ENCODE results near the gene CEBPG.

DNA sequence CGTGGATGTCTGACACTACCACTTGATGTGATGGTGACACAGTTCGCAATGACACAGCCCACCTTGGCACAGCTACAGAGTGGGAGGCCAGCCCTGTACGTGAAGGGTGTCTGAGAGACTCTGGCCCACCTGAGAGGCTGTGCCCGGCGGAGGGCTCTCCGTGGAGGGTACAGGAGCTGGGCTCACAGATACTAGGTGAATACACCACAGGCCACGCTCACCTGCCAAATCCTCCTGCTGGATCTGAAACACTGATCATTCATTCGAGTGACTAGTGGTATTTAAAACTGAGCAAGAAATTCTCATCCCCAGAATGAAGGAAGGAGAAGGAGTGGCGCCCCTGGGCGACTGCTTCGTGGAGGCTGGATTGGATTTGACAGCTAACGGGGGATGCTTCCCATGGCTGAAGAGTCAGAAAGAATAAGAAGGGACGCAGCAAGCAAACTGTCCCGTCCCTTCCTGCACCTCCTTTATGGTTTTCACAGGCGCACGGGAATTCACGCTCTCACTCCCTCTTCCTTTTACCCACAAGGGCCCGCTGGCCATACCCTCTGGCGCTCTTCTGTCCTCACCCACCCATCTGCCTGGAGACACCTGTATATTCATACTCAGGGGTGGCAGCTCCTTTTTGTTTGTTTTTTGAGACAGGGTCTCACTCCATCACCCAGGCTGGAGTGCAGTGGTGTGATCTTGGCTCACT, 25.0 kb downstream of the CEBPG start:
- TF ChIP-seq, protein P1, sequence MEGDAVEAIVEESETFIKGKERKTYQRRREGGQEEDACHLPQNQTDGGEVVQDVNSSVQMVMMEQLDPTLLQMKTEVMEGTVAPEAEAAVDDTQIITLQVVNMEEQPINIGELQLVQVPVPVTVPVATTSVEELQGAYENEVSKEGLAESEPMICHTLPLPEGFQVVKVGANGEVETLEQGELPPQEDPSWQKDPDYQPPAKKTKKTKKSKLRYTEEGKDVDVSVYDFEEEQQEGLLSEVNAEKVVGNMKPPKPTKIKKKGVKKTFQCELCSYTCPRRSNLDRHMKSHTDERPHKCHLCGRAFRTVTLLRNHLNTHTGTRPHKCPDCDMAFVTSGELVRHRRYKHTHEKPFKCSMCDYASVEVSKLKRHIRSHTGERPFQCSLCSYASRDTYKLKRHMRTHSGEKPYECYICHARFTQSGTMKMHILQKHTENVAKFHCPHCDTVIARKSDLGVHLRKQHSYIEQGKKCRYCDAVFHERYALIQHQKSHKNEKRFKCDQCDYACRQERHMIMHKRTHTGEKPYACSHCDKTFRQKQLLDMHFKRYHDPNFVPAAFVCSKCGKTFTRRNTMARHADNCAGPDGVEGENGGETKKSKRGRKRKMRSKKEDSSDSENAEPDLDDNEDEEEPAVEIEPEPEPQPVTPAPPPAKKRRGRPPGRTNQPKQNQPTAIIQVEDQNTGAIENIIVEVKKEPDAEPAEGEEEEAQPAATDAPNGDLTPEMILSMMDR (conservative IDR thresholded peaks at IDR 0.05), result no peak
- TF ChIP-seq EZH2 (IDR thresholded peaks at IDR 0.05; ENCODE audit: low read depth), result no peak
